Fibroblast of lung (primary cell): ENCODE data around the gene GABBR2. TPM values are rescaled to one million over a fixed set of nuclear protein-coding genes. Genes with fewer than 3 reads are reported as not detected.

Source experiments
- DNase-seq, 2 donors: peaks; one replicate each; pipeline versions ENCODE4 v3.0.0 to v3.0.0-alpha.2; 2010; ENCODE audit warnings: low read depth in 2 of 2
- H2AFZ ChIP-seq: 2 replicates; pipeline ENCODE4 v1.5.1; 2012; ENCODE audit warnings: low read length, control low read depth, inconsistent platforms
- H3K27ac ChIP-seq: 2 replicates; pipeline ENCODE4 v1.5.1; 2011; ENCODE audit warnings: low read length, control low read depth; ENCODE audit not compliant: insufficient read depth
- H3K27me3 ChIP-seq: 2 replicates; pipeline ENCODE4 v1.5.1; 2011; ENCODE audit warnings: mild to moderate bottlenecking, low read length; ENCODE audit not compliant: control insufficient read depth, insufficient read depth
- H3K36me3 ChIP-seq: 2 replicates; pipeline ENCODE4 v1.5.1; 2011; ENCODE audit warnings: low read length; ENCODE audit not compliant: control insufficient read depth, insufficient read depth
- H3K4me1 ChIP-seq: 2 replicates; pipeline ENCODE4 v1.5.1; 2011; ENCODE audit warnings: low read length; ENCODE audit not compliant: control insufficient read depth, insufficient read depth; ENCODE audit errors: extremely low read depth
- H3K4me2 ChIP-seq: 2 replicates; pipeline ENCODE4 v1.5.1; 2011; ENCODE audit warnings: low read length, control low read depth; ENCODE audit not compliant: insufficient read depth; ENCODE audit errors: extremely low read depth
- H3K4me3 ChIP-seq, 4 experiments: fragments of 200-600 bp in 1 of 4; sonication (generic) in 1 of 4; replicated peaks in 1 of 4; 2 replicates each; pipeline ENCODE4 v1.5.1; 2011 to 2016; ENCODE audit warnings: low read length in 4 of 4, low read depth in 3 of 4, mild to moderate bottlenecking in 3 of 4, control low read depth in 2 of 4, inconsistent platforms in 1 of 4, mixed read lengths in 1 of 4; ENCODE audit not compliant: insufficient read depth in 1 of 4; ENCODE audit errors: control extremely low read depth in 1 of 4
- H3K79me2 ChIP-seq: 2 replicates; pipeline ENCODE4 v1.5.1; 2012; ENCODE audit warnings: mild to moderate bottlenecking, low read length, inconsistent platforms; ENCODE audit not compliant: control insufficient read depth, insufficient read depth
- H3K9ac ChIP-seq: 2 replicates; pipeline ENCODE4 v1.5.1; 2011; ENCODE audit warnings: mild to moderate bottlenecking, low read length, control low read depth; ENCODE audit not compliant: insufficient read depth
- H3K9me3 ChIP-seq: 2 replicates; pipeline ENCODE4 v1.5.1; 2012; ENCODE audit warnings: low read depth, low read length; ENCODE audit not compliant: control insufficient read depth, insufficient read depth
- H4K20me1 ChIP-seq: 2 replicates; pipeline ENCODE4 v1.5.1; 2011; ENCODE audit warnings: low read length; ENCODE audit not compliant: control insufficient read depth, insufficient read depth; ENCODE audit errors: extremely low read depth
- EZH2 ChIP-seq: IDR thresholded peaks from 2 replicates; pipeline ENCODE4 v1.5.1; 2012; ENCODE audit warnings: low read length, control low read depth, mild to moderate bottlenecking; ENCODE audit errors: missing control alignments
- polyA plus RNA-seq, 2 donors: library from polyadenylated mRNA; depleted of rRNA in 1 of 2; stranded (reverse) in 1 of 2; unstranded in 1 of 2; fragments of >200 nt; gene quantifications; 2 replicates each; pipeline ENCODE4 v1.2.1, GENCODE V29; 2011 to 2012; ENCODE audit warnings: missing spikeins in 1 of 2
- total RNA-seq: library from RNA; depleted of rRNA; stranded (reverse); fragments of >200 nt; gene quantifications from 2 replicates; pipeline ENCODE4 v1.2.1, GENCODE V29; 2014
- TF ChIP-seq, protein P1 (sequence below), 2 donors: IDR thresholded peaks in 1 of 2; conservative IDR thresholded peaks in 1 of 2; 1 replicate in 1 of 2; 2 replicates in 1 of 2; pipeline ENCODE4 v1.5.1; 2011 to 2012; ENCODE audit warnings: low read length in 2 of 2, control low read depth in 1 of 2, inconsistent platforms in 1 of 2, low read depth in 1 of 2, mild to moderate bottlenecking in 1 of 2

GABBR2 gene
- total and polyA plus RNA-seq, 2 donors (not counting 1 experiment from before 2014, with no cell fraction given) = 0.32 to 0.33 TPM

DNA sequence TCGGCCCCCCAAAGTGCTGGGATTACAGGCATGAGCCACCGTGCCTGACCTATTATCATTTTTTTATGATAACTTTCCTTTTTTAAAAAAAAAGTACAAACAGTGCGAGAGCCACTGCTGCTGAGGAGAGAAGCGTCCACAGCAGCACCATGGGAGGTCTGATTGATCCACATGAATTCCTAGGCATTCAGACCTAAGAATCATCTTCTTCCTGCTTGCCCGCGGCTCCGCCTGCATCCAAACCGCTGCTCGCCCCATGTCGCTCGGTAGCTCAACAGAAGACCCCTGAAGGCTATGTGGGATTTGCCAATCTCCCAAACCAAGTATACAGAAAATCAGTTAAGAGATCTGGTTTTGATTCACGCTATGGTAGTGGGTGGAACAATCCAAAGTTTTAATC is 102.0 kb downstream of the GABBR2 start:
- peak in 1 of 2 donors; percentile 80 for DNase-seq
- peaks cover 3% of the 10 kb centered on the region for H3K4me1 ChIP-seq
- no peaks in the 10 kb centered on the region for H3K79me2 ChIP-seq
- no peak overlapping the region for H3K27ac ChIP-seq
- no peak overlapping the region for H3K4me3 ChIP-seq
- H2AFZ ChIP-seq = no peak overlapping the region
- no peaks in the 10 kb centered on the region for H4K20me1 ChIP-seq
- H3K36me3 ChIP-seq = no peaks in the 10 kb centered on the region
- H3K9ac ChIP-seq = no peak overlapping the region
- TF ChIP-seq, protein P1, sequence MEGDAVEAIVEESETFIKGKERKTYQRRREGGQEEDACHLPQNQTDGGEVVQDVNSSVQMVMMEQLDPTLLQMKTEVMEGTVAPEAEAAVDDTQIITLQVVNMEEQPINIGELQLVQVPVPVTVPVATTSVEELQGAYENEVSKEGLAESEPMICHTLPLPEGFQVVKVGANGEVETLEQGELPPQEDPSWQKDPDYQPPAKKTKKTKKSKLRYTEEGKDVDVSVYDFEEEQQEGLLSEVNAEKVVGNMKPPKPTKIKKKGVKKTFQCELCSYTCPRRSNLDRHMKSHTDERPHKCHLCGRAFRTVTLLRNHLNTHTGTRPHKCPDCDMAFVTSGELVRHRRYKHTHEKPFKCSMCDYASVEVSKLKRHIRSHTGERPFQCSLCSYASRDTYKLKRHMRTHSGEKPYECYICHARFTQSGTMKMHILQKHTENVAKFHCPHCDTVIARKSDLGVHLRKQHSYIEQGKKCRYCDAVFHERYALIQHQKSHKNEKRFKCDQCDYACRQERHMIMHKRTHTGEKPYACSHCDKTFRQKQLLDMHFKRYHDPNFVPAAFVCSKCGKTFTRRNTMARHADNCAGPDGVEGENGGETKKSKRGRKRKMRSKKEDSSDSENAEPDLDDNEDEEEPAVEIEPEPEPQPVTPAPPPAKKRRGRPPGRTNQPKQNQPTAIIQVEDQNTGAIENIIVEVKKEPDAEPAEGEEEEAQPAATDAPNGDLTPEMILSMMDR (conservative IDR thresholded peaks at IDR 0.05 in 1 of 2, IDR thresholded peaks at IDR 0.05 in 1 of 2; ENCODE audit: low read depth in 1 of 2, low read length in 2 of 2) = no peak
- no peak for TF ChIP-seq EZH2
- H3K4me2 ChIP-seq = no peak overlapping the region
- H3K27me3 ChIP-seq = no peaks in the 10 kb centered on the region
- no peaks in the 10 kb centered on the region for H3K9me3 ChIP-seq

DNA sequence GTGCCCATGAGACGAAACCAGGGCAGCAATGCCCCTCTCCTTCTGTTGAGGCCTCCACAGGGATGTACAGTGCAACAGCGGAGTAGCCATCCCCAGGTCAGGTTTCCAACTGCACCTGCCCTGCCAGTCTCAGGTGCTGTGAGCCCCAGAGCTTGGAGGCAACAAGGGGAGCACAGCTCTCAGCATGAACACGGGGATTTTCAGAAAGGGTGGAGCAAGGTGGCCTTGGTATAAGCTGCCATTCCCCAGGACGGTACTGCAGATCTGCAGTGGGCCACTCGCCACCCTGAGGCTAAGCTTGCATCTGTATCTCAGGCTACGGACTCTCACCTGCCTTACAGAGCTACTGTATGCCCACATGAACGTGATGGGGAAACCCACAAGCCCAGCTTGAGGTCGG is 103.6 kb downstream of the GABBR2 start:
- Histone ChIP-seq H4K20me1 (no peaks in the 10 kb centered on the region), H3K27ac (no peak overlapping the region), H3K36me3 (no peaks in the 10 kb centered on the region), H3K4me3 (no peak overlapping the region), H3K79me2 (no peaks in the 10 kb centered on the region), H3K4me1 (peaks cover 3% of the 10 kb centered on the region), H2AFZ (no peak overlapping the region), H3K27me3 (no peaks in the 10 kb centered on the region), H3K4me2 (no peak overlapping the region), H3K9ac (no peak overlapping the region), H3K9me3 (no peaks in the 10 kb centered on the region)
- TF ChIP-seq, protein P1 (conservative IDR thresholded peaks at IDR 0.05 in 1 of 2, IDR thresholded peaks at IDR 0.05 in 1 of 2; ENCODE audit: low read depth in 1 of 2, low read length in 2 of 2) = no peak
- no peak for TF ChIP-seq EZH2
- no peak for DNase-seq

- H3K36me3 ChIP-seq = no peaks in the 10 kb centered on the region
- no peaks in the 10 kb centered on the region for H3K79me2 ChIP-seq
- H3K9me3 ChIP-seq = no peaks in the 10 kb centered on the region
- no peak overlapping the region for H3K4me2 ChIP-seq
- TF ChIP-seq, protein P1 (conservative IDR thresholded peaks at IDR 0.05 in 1 of 2, IDR thresholded peaks at IDR 0.05 in 1 of 2; ENCODE audit: low read depth in 1 of 2, low read length in 2 of 2) = no peak
- TF ChIP-seq EZH2 = no peak
- DNase-seq = peak; percentile 44 to 68
- no peak overlapping the region for H3K9ac ChIP-seq
- H3K4me1 ChIP-seq = peaks cover 3% of the 10 kb centered on the region
- H4K20me1 ChIP-seq = no peaks in the 10 kb centered on the region
- no peaks in the 10 kb centered on the region for H3K27me3 ChIP-seq
- H3K4me3 ChIP-seq = no peak overlapping the region
- H3K27ac ChIP-seq = no peak overlapping the region
- H2AFZ ChIP-seq = no peak overlapping the region
Observed at GRCh38 chr9:98603821-98604383, 104.8 kb downstream of the GABBR2 start.
